M059J (cell line): ENCODE results near the gene WASHC4. TPM values are rescaled to one million over a fixed set of nuclear protein-coding genes. Genes with fewer than 3 reads are reported as not detected.
"Not testable (repeated sequence)": the region's sequence is repeated elsewhere in the genome, so short reads cannot be mapped to it uniquely, and the experiment has no call there.

Source experiments
- DNase-seq: peaks from one replicate; pipeline ENCODE4 v3.0.0-alpha.2; 2012; ENCODE audit warnings: low read depth
- total RNA-seq: library from RNA; depleted of rRNA; stranded (reverse); fragments of >200 nt; shearing (Covaris generic); gene quantifications from 2 replicates; pipeline ENCODE4 v1.2.3, GENCODE V29; 2014

Gene WASHC4
- total RNA-seq, 1 experiment from 2014 or later, result 51.9 TPM

DNA sequence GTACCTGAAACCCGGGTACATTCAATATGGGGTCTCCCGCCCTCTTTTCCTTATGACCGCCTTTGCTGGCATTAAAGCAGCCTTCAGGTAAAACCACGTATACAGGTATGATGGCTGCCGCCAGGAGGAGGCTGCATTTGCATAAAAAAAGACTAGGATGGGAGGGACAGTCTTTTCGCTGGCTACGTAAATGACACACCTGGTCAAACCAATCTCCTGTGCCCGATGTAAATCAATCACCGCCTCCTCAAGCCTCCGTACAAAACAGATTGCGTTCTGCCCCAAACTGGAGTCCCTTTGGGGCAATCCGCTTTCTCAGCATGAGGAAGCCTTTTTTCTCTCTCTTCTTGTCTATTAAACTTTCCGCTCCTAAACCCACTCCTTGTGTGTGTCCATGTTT lies 15.2 kb upstream of the WASHC4 start:
- DNase-seq, result no peak

DNA sequence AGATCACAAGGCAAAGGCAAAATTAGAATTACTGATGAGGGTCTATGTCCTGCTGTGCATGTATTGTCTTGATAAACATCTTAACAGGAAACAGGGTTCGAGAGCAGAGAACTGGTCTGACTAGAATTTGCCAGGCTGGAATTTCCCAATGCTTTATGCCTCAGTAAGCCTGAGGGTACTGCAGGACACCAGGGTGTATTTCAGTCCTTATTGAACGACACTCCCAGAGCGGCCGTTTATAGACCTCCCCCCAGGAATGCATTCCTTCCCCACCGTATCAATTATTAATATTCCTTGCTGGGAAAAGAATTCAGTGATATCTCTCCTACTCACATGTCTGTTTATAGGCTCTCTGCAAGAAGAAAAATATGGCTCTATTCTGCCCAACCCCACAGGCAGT lies 12.2 kb upstream of the WASHC4 start:
- not testable (repeated sequence) for DNase-seq

- no peak for DNase-seq
Observed at GRCh38 chr12:105099356-105099755, 8.2 kb upstream of the WASHC4 start.

DNA sequence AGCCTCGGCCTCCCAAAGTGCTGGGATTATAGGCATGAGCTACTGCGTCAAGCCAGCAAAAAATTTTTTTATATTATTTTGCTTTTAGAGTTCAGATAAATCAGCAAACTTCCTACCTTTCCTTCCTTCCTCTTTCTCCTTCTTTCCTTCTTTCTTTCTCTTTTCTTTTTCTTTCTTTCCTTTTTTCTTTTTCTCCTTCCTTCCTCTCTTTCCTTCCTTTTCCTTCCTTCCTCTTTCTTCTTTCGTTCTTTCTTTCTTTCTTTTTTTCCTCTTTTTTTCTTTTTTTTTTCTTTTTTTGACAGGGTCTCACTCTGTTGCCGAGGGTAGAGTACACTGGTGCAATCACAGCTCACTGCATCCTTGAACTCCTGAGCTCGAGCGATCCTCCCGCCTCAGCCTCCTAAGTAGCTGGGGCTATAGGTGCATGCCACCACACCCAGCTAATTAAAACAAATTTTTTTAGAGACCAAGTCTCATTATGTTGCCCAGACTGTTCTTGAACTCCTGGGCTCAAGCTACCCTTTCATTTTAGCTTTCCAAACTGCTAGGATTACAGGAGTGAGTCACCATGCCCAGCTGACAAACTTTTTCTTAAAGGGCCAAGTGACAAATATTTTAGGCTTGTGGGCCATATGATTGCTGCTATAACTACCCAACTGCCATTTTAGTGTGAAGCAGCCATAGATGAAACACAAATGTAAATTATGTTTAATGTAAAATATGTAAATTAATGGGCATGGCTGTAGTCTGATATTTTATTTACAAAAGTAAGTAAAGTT lies 7.1 kb upstream of the WASHC4 start:
- peak; percentile 70 for DNase-seq

- DNase-seq, result peak; percentile 31
Observed at GRCh38 chr12:105100998-105101397, 6.5 kb upstream of the WASHC4 start.

- DNase-seq, result no peak
Observed at GRCh38 chr12:105102673-105103072, 4.9 kb upstream of the WASHC4 start.

- no peak for DNase-seq
Observed at GRCh38 chr12:105104762-105105161, 2.8 kb upstream of the WASHC4 start.

DNA sequence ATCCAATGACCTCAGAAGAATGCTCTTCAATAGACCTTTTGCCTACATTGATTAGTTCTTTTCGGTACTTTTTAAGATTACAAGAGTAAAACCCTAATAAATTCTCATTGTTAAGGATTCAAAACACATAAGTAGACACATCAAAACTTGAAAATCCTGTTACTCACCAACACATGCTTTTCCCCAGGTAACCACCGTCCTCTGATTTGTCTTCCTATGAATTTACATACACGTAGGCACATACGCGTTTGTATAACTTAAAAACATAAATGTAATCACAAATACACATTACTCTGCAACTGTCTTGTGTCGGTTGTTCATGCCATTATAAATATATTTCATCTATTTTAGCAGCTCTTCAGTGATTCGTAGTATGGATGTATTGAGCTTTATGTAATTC lies 910 bp upstream of the WASHC4 start:
- DNase-seq, result no peak

DNA sequence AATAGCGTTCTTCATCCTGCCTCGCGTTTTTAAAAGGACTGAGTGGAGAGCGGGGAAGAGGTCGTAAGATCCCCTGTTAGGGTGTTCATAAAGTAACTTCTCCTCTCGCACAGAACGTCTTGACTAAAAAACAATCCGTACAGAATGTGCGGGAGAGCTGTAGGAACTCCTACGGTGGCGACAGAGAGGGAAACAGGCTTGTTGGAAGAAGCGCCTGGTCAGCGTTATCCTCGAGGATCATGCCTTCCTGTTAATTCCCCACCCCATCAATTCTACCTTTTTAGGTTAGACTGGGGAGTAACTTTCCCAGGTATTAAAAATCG lies 399 bp upstream of the WASHC4 start:
- DNase-seq, result peak; percentile 51

GRCh38 chr12:105109465-105110212 lies 2.1 kb downstream of the WASHC4 start:
- peak; percentile 64 for DNase-seq

DNA sequence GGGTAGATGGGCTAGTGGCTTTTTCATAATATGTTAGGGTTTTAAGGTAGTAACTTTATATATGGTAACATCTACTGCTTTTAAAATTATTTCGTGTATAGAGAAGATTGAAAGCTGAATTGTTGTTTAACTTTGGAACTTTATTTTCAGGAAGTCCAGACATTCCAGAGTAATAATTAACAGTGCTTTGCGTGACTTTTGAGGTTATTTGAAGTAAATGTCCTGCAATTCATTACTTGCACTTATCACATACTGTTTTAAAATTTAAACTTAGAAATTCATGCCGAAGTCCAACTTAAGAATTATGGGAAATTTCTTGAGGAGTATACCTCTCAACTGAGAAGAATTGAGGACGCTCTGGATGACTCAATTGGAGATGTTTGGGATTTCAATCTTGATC lies 3.3 kb downstream of the WASHC4 start:
- DNase-seq, result no peak

- DNase-seq, result no peak
Observed at GRCh38 chr12:105113094-105113493, 5.6 kb downstream of the WASHC4 start.

DNA sequence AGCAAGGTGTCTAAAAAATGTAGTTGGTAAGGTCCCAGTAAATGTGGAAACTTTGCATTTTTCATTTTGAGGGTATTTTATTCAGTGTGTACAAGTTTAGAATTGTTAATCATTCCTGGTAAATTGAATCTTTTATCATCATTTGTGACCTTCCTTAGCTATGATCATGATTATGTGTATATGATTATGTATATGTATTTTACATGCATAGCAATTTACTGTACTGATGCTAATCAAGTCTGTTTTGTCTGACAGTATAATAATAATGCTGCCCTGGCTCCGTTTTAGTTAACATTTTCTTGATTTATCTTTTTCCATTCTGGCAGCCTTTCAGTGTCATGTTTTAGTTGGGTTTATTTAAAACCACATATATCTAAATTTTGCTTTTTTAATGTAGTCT lies 9.4 kb downstream of the WASHC4 start:
- no peak for DNase-seq

- peak; percentile 3 for DNase-seq
Observed at GRCh38 chr12:105120551-105120950, 13.0 kb downstream of the WASHC4 start.

DNA sequence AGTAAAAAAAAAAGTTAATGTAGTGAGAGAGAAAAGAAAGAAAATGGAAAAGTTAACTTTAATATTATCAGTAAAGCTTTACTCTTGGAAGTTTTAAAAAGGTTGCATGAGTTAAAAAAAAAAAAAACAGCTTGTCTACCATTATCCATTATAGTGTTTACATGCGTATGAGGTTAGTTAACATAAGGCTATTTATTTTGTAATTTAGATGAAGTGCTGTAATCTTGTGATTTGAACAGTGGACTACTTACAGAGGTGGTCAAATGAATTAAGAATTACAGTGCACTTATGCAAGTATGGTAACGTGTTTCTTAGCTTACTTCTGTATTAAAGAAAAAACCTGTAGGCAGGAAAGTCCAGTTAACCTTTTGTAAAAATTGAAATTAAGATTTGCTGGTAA lies 30.7 kb downstream of the WASHC4 start:
- no peak for DNase-seq

GRCh38 chr12:105141320-105141922 lies 33.9 kb downstream of the WASHC4 start:
- no peak for DNase-seq

DNA sequence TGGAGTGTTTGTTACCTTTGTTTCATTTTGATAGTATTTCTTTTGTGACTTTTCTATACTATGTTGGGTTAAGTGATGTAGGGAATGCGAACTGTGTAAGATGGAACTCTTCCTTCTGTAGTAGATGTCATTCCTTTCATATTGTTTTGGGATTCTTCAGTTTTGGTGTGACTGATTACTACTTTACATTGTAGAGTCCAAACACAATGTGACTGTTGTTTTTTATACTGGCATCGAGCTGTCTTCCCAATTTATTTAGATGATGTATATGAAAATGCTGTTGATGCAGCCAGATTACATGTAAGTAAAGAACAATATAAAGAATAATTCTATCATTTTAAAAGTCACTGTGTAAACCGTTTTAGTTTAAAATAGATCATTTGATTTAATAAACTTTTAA lies 34.7 kb downstream of the WASHC4 start:
- DNase-seq, result no peak

GRCh38 chr12:105156260-105156659 lies 48.7 kb downstream of the WASHC4 start:
- no peak for DNase-seq

GRCh38 chr12:105157606-105158005 lies 50.1 kb downstream of the WASHC4 start:
- no peak for DNase-seq

GRCh38 chr12:105158876-105159275 lies 51.3 kb downstream of the WASHC4 start:
- DNase-seq, result no peak

GRCh38 chr12:105162174-105162573 lies 54.6 kb downstream of the WASHC4 start:
- DNase-seq, result no peak

DNA sequence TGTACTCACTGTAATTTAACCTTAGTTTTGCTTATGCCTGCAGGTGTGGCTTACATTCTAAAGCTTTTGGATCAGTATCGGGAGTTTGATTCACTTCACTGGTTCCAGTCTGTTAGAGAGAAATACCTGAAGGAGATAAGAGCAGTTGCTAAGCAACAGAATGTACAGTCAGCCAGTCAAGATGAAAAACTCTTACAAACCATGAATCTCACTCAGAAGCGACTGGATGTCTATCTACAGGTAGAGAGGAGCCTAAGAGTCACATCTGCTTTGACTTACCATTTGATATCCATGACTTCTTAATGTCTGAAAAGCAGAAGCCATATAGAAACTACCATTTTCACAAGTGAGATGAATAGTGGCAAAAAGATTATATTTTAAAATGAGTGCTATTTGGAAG lies 56.5 kb downstream of the WASHC4 start:
- peak; percentile 12 for DNase-seq

GRCh38 chr12:105166736-105167135 lies 59.2 kb downstream of the WASHC4 start:
- DNase-seq, result no peak
